ENCODE results near the gene NIFK.
"Not testable (repeated sequence)": the region's sequence is repeated elsewhere in the genome, so short reads cannot be mapped to it uniquely, and the experiment has no call there.

NIFK gene

GRCh38 chr2:121731366-121731765 lies 5.3 kb downstream of the NIFK start:
- no peak for DNase-seq

- DNase-seq = no peak
These were observed 8.7 kb downstream of the NIFK start for GRCh38 chr2:121727950-121728349.

GRCh38 chr2:121727332-121727731 lies 9.3 kb downstream of the NIFK start:
- no peak for DNase-seq

- no peak for DNase-seq
These were observed 13.4 kb downstream of the NIFK start for GRCh38 chr2:121723316-121723715.

GRCh38 chr2:121722479-121722878 lies 14.2 kb downstream of the NIFK start:
- no peak for DNase-seq

GRCh38 chr2:121721926-121722325 lies 14.7 kb downstream of the NIFK start:
- DNase-seq = no peak

- DNase-seq = no peak
These were observed 19.1 kb downstream of the NIFK start for GRCh38 chr2:121717529-121717928.

- DNase-seq = no peak
These were observed 20.5 kb downstream of the NIFK start for GRCh38 chr2:121716126-121716525.

- DNase-seq = not testable (repeated sequence)
These were observed 25.2 kb downstream of the NIFK start for GRCh38 chr2:121711481-121711880.

- no peak for DNase-seq
These were observed 26.1 kb downstream of the NIFK start for GRCh38 chr2:121710470-121711170.

- DNase-seq = no peak
These were observed 26.8 kb downstream of the NIFK start for GRCh38 chr2:121709776-121710469.

GRCh38 chr2:121707920-121708361 lies 28.7 kb downstream of the NIFK start:
- no peak for DNase-seq

- no peak for DNase-seq
These were observed 29.2 kb downstream of the NIFK start for GRCh38 chr2:121707344-121707919.

- DNase-seq = no peak
These were observed 30.7 kb downstream of the NIFK start for GRCh38 chr2:121705958-121706357.

- no peak for DNase-seq
These were observed 31.3 kb downstream of the NIFK start for GRCh38 chr2:121705390-121705789.

GRCh38 chr2:121701761-121702160 lies 34.9 kb downstream of the NIFK start:
- DNase-seq = not testable (repeated sequence)

GRCh38 chr2:121699421-121700333 lies 37.0 kb downstream of the NIFK start:
- DNase-seq = peak; percentile 73

- no peak for DNase-seq
These were observed 38.3 kb downstream of the NIFK start for GRCh38 chr2:121698318-121698930.

GRCh38 chr2:121697108-121697631 lies 39.5 kb downstream of the NIFK start:
- no peak for DNase-seq

- no peak for DNase-seq
These were observed 40.2 kb downstream of the NIFK start for GRCh38 chr2:121696410-121696930.

- DNase-seq = no peak
These were observed 41.6 kb downstream of the NIFK start for GRCh38 chr2:121695171-121695451.

Measured in activated CD4-positive, alpha-beta T cell treated with anti-CD3 and anti-CD28 coated beads for 1 hour (primary cell).